Activated CD4-positive, CD25-positive, alpha-beta regulatory T cell (primary cell): ENCODE results near the gene SHROOM2.
A peak's percentile ranks its signal among the peaks of the same experiment; 100 is the strongest.

ENCODE experiments used
- DNase-seq, 4 experiments: peaks; one replicate each; lab custom pipeline; 2025; lab: John Stamatoyannopoulos, UW

The SHROOM2 gene

DNA sequence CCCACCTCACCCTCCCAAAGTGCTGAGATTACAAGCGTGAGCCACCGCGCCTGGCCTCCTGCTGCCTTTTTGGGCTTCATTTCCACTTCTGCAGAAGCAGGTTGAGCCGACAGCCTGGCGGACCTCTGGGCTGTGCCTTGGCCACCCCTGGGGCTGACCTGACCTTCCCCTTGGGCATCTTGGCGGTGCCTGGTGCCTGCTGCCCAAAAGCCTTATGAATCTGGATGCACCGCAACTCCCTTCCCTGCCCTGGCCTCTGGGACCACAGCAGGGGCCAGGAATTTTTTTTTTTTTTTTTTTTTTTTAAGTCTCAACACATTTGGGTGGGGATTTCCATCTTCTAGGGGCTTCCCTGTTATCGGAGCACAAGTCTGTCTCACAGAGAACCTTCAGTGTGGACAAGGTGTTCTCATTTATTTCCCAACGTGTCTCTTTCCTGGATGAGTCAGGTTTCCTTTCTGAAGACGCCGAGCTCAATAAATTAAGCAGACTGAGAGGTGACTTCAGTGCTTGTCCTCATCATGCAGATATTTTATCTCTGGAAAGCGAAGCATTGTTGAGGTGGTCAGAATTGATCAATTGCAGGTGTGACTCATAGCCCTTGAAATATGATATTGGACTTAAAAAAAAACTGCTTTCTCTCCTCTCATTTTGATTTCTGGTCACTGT lies 79.7 kb downstream of the SHROOM2 start:
- DNase-seq, result no peak

DNA sequence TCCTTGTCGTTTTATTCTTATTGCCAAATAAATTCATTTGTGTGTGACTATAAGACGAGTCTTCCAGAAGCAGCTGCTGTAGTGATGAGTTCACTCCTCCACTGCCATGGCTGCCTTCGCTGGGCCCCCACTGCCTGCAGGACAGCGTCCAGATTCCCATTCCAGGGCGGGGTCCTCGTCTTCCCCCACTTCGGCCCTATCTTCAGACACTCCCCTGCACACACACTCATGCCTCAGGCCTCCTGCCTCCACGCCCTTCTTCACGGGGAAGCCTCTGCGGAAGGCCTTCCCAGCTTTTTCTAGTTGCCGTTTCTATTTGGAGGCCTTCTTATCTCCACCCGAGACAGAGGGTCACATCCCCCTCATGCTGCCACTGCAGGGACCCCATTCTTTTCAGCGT lies 80.4 kb downstream of the SHROOM2 start:
- DNase-seq, result no peak

DNA sequence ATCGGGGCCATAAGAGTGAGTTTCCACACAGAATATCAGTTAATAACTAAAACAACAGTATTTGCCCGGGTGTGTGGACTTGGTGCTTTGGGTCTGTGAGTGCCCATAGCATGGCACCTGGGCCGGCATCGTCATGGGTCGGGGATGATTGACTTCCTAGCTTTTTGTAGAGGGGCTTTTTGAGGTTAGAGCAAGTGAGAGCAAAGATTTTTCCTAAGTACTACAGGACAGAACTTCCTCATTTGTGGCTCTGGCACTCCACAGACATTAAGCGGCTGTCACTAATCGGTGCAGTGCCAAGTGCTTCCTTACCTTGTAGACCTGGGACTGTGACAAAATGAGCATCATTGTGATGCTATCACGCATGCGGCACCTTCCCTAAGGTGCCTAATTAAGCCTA lies 81.0 kb downstream of the SHROOM2 start:
- no peak for DNase-seq

DNA sequence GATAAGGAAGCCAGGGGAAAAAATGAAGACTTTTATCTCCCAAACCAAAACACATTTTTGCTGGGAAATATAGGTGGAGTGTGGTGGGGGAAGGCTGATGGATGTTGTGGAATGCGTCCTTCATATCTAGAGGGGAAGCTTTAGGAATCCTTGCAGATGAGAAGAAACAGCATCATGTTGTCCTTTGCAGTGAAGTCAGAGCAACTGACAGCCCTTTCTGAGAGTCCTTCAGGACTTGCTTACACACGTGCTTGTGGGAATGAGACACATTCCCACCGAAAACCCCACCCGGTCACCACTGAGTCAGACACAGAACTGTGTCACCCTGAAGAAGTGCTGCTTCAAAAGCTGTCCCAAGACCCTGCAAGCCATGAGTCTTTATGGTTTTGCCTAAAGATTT lies 81.5 kb downstream of the SHROOM2 start:
- no peak for DNase-seq

DNA sequence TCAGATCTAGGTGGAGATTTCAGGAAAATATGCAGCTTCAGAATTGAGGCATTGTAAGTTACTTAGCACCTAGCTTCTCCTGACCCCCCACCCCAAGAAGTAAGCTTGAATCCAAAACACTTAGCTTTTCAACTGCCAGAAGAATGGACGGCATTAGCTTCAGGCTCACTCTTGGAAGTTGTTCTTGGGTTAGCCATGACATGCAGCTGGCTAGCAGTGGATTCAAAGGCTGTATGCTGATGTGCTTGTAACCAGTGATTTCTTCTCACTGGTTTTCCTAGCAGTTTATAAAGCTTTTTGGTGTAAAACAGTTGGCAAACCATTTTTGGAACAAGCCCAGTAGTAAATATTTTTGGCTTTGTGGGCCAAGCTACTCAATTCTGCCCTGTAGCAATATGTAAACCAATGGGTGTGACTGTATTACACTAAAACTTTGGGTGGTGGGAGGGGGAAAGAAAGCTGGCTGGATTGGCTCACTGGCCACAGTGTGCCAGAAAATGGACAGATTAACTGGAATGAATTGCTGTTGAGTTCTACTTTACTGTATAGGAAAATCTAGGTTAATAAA lies 85.6 kb downstream of the SHROOM2 start:
- no peak for DNase-seq

DNA sequence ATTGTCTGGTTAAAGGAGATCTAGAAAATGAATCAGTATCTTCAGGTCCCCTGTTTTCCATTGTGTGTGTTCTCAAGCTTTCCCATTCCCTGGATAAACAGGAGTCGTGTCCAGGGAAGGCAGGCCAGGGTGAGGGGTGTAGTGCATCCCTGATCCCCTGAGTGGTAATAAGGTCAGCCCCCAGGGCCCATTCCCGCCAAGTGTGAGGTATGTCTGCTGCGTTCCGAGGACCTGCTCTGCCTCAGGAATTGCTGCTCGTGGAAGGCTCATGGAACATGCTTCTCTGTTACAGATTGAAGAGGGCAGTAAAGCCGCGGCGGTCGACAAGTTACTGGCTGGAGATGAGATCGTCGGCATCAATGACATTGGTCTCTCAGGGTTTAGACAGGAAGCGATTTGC lies 87.1 kb downstream of the SHROOM2 start:
- no peak for DNase-seq

DNA sequence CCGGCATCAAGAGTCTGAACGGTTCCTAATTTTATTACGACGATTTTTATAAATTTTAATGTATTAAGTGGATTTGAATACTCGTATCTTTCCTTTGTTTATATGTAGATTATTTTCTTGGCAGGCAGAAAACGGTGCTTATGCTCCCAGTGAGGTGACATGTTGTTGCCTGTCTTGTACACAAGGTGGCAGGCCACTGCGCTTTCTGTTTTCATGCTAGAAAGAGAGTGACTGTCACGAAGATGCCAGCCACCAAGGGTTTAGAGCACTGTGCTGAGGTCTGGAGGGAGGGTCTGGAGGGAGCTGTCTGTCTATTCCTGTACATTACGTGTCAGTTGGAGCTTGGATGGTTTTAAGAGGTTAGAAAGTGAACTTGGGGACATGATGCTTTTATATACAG lies 87.7 kb downstream of the SHROOM2 start:
- DNase-seq, result peak in 1 of 4 experiments; percentile 0

DNA sequence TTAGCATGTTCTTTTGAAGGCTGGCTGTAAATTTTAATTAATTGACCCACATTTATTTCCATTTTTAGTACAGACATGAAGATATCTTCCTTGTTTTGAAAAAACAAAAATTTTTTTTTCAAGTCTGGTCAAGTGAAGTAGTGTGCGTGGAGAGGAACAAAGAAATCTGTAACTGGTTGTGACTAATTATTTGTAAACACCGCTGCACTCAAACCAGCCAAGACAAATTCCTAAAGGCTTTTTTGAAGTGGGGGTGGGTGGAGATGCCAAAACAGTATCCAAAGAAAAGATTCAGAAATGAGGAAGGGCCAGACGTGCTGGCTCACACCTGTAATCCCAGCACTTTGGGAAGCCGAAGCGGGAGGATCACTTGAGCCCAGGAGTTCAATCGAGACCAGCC lies 88.3 kb downstream of the SHROOM2 start:
- no peak for DNase-seq

DNA sequence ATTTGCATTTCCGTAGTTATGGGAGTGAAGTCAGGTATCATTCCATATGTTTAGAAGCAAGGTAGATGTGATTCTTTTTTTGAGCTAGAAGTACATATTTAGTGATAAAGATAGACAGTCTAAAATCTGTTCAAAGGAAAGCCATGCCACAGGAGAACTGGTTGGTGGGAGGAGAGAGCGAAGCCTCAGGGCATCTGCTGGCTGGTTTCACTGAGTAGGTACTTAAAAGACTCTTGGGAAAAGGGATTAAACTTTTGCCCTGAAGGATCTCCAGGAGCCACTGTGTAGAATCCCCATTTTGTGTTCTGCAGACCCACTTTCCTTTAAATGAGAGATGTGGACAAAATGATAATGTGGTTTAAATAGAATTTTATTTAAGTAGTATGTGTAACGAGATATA lies 89.6 kb downstream of the SHROOM2 start:
- DNase-seq, result no peak

DNA sequence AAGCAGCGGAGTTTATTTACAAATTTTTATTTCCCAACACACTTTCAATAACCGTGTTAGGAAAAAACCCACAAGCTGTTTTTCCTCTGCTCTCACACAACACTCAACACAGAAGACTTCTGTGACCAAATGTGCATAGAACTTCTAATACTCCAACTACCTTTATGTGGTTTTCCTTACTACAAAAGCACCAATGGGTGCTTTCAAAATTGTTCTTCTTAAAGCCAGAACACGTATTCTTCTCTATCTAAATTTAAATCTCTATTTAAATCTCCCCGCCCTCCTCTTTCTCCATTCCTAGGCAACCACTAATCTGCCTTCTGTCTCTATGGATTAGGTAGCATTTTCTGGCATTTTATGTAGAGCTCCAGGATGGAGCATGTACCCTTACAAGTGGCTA lies 90.0 kb downstream of the SHROOM2 start:
- no peak for DNase-seq

DNA sequence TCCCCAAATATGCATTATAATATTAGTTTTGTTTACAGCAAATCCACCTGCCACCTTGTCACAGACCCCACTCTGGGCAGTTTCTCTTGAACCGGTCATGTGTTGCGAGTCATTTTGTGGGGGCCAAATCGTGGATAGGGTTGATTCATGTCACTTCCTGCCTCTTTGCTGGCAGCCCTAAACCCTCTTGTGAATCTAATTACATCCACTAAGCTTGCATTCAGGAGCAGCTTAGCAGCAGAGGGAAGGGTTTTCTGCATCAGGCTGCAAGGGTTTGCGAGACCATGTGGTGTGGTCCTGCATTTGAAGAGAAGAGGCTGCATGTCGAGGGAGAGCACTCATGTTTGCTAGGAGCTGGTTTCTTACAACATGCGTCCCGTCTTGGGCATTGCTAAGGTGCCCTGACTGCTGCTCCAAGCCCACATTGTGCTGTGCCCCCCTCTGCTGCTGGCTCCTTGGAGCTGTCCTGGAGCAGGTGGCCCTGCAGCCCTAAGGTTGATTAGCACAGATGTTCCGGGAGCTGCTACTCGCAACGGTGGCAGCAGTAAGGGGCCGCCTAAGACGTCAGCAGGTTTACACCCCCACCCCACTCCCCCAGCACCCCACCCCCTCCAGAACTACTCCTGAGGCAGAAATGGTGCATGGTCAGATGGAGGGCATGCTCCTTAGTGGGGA lies 92.1 kb downstream of the SHROOM2 start:
- DNase-seq, result no peak

DNA sequence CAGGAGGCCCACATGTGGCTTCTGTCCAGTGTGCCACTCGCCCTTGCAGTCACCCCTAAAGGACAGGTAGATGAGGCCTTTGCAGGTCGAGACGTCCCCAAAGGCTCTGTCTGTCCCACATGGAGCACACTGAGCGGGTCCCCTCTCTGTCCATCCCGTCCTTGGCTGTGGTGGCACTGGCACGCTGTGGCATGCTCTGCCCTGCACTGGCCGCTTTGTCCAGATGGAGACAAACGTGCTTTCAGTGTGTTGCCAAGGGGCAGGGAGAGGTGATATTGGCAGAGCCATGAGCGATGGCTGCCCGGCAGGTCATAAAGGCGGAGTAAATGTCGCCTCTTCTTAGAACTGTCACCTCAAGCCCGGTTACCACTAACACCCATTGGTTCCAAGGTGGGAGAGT lies 94.0 kb downstream of the SHROOM2 start:
- no peak for DNase-seq

DNA sequence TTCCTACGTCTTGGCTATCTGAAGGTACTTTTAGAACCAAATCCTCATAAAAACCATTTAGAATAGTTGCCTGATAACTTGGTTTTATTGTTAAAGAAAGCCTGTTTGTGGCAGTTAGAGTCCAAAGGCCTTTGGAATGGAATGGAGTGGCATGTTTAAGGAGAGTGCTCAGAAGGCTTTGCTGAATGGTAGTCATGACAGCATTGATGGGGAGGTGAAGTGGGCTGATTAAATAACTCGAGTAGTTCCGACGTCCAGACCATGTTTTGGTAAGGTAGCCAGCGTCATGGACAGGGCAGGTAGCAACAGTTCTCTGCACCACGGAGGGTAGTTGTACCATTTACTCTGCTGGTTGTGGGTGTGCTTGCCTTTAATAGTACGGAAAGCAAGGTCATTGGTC lies 94.6 kb downstream of the SHROOM2 start:
- DNase-seq, result no peak

DNA sequence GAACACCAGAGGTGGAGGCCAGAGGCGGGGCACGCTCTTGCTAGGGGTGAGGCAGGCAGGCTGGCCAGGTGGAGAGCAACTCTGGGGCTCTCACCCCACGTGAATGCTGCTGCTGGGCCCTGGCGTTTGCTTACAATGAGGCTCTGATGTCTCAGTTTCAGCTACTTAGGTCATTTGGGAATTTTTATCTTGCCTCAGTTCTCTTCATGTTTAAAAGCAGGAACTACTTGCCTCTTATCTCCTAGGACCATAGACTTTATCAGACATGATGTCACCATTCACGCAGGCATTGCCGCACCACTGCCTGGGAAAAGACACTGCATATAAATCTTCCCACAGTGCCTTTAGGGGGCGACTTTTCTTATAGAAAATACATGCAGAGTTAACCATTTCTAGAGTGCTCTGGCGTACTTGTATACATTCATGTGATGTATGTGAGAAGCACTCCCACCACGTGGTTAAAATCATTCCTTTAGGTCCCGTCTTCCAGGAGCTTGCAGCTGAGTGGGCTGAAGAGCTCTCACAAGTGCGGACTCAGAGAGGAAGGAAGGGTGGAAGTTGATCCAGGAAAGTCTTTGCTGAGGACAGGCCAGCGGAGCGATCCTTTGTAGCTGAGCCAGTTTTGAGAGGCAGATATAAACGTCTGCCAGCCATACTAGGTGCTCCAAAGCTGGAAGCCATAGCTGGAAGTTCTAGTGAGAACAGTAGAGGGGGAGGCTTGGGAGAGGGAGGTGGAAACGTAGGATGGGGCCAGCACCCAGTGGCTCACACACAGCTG lies 96.6 kb downstream of the SHROOM2 start:
- no peak for DNase-seq

DNA sequence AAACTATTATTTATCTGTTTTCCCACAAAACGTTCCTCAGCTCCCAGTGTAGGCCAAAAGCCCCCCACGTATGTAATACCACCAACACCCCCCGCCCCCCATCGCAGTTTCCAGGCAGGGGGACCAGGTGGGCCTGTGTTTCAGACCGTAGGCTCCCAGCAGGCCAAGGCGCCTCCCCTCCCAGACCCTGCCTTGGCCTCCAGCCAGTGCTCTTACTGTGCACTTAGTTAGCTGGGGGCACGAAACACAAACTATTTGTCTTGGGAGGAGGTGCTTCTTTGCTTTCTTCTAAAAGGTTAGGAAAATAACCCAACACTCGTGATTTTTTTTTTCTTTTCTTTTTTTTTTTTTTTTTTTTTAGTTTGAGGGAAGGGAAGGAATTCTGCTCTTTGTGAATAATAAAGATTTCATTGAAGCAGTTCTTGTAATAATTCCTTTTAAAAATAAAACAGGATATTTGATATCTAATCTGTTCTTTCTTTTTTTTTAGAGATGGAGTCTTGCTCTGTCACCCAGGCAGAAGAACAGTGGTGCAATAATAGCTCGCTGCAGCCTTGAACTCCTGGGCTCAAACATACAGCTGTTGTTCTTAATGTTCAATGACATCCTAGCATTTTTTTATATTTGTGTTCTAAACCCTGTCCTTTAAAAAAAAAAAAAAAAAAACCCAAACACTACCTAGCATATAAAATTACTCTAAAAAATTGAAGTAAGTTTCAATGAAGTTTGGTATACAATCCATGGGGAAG lies 98.0 kb downstream of the SHROOM2 start:
- no peak for DNase-seq

DNA sequence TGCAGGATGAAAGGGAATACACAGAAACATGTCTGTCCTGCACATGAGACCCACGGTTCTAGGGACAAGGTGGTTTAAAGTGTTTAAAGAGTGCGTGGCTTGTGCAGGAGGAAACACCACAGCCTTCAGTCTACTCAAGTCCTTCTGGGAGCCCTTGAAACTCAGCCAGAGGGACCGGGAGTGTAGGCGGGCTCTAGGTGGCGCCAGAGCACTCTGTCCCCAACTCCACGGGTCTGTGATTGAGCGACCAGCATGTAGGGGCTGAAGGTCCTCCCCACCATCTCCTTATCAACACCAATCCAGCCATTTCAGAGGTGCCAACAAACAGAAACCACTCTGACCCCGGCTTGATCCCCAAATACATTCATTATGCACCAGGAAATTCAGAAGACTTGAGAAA lies 98.9 kb downstream of the SHROOM2 start:
- peak in 3 of 4 experiments; percentile 0 to 18 (median 5) for DNase-seq

DNA sequence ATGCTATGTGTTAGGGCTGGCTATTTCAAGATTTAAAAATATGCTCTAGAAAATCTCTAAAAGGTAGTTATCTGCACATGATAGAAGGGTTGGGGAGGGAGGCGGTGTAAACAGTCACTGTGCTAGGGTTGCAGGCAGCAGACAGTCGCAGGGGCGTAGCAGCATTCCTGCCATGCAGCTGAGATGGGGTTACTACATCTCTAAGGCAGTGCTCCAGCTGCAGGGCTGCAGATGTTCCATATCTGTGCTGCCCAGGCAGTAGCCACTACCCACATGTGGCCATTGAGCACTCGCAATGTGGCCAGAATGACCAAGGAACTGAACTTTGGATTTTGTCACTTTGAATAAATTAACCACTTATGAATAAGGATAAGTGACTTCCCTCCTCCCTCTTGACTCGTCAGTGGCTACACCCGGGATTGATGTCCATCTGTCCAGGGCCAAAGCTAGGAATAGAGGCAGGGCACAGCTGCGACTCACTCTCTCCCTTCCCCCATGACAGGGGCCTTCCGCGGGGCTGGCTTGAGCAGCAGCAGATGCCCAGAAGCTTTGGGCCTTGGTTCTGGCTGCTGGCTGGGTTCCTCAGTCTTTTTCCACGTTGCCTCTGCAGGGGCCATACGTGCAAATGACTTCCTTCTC lies 101.5 kb downstream of the SHROOM2 start:
- DNase-seq, result no peak

DNA sequence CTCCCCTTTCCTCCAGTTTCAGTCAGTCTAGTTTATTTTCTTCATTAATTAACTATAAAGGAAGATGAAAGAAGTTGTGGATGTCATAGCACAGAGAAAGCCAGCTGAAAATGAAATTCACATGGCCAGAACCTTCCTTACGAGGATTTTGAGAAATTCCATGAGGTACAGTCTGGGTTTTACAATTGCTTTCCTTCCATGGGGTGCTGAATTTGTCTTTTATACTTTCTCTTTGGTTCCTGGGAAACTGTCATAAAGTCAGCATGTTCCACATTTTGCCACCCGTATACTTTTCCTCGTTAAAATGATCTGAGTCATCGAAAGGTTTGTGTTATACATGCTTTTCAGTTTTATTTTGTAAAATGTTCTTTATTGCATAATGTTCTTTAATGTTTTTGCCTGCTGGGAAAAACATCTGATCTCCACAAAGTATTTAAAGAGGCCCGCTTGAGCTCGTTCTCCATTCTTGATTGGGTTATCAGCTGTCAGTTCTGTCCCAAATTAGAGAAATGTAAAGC lies 102.8 kb downstream of the SHROOM2 start:
- DNase-seq, result no peak

DNA sequence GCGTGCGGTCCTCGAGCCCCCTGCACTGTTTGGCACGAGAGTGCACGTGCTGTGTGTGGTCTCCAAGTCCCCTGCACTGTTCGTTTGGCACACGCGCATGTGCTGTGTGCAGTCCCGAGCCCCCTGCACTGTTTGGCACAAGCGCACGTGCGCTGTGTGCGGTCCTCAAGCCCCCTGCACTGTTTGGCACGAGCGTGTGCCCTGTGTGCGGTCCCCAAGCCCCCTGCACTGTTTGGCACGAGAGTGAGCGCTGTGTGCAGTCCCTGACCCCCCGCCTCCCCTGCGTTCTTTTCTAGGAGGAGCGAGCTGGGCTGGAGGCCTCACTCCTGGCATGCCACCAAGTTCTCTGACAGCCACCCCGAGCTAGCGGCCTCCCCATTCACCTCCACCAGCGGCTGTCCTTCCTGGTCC lies 104.5 kb downstream of the SHROOM2 start:
- no peak for DNase-seq

DNA sequence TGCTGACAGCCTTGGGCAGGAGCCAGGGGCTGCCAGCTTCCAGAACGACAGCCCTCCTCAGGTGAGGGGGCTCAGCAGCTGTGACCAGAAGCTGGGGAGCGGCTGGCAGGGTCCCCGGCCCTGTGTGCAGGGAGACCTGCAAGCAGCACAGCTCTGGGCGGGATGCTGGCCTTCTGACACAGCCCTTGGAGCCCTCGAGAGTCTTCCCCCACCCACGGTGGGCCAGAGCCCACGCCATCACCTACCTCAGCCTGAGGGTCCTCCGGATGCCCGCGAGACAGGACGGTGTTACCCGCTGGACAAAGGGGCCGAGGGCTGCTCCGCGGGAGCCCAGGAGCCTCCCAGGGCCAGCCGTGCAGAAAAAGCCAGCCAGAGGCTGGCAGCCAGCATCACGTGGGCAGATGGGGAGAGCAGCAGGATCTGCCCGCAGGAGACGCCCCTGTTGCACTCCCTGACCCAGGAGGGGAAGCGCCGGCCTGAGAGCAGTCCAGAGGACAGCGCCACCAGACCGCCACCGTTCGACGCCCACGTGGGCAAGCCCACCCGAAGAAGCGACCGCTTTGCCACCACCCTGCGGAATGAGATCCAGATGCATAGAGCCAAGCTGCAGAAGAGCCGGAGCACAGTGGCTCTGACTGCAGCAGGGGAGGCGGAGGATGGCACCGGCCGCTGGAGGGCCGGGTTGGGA lies 109.1 kb downstream of the SHROOM2 start:
- DNase-seq, result no peak

DNA sequence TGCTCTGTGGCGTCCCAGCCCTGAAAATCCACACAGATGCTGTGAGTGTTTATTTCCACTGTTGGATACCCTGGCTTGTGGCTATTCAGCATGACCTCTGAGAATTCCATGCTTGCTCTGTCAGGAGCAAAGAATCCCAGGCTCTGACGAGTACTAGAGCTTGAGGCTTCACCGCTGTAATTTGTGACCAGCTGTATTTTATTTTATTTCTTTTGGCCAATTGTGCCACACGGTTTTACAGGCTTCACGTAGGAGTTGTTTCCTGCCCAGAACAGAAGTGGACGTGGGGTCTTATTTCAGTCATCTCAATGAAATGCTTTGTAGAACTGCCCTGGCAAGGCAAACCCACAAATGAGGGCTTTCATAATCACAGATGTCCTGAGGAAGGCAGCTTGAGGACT lies 111.5 kb downstream of the SHROOM2 start:
- no peak for DNase-seq
